HG02852 (cell line): ENCODE results near the gene PPT1.
"Not testable (repeated sequence)": the region's sequence is repeated elsewhere in the genome, so short reads cannot be mapped to it uniquely, and the experiment has no call there.

ENCODE experiments used
- ATAC-seq: cut with Tn5 transposase; IDR thresholded peaks from one replicate; pipeline ENCODE4 v1.9.1; 2021; ENCODE audit warnings: mild to moderate bottlenecking, moderate library complexity; ENCODE audit not compliant: unreplicated experiment

The PPT1 gene

GRCh38 chr1:40092706-40093639 lies 4.1 kb downstream of the PPT1 start:
- ATAC-seq, result no peak

- no peak for ATAC-seq
Observed at GRCh38 chr1:40092241-40092640, 4.8 kb downstream of the PPT1 start.

GRCh38 chr1:40090652-40091355 lies 6.2 kb downstream of the PPT1 start:
- ATAC-seq, result no peak

- not testable (repeated sequence) for ATAC-seq
Observed at GRCh38 chr1:40084750-40085149, 12.3 kb downstream of the PPT1 start.

DNA sequence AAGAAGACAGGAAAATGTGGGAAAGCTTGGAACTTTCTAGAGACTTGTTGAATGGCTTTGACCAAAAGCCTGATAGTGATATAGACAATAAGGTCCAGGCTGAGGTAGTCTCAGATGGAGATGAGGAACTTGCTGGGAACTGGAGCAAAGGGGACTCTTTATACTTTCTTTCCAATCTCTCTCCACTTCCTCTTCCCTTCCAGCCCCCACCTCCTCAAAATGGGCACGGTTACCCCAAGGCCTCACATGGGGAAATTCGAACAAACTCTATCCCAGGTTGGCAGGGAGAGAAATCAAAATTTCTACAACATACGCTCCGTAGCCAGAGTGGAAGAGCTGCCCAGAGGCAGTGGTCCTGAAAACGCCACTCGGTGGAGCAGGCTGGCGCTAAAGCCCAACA lies 15.2 kb downstream of the PPT1 start:
- ATAC-seq, result no peak

- no peak for ATAC-seq
Observed at GRCh38 chr1:40079774-40080400, 17.2 kb downstream of the PPT1 start.

DNA sequence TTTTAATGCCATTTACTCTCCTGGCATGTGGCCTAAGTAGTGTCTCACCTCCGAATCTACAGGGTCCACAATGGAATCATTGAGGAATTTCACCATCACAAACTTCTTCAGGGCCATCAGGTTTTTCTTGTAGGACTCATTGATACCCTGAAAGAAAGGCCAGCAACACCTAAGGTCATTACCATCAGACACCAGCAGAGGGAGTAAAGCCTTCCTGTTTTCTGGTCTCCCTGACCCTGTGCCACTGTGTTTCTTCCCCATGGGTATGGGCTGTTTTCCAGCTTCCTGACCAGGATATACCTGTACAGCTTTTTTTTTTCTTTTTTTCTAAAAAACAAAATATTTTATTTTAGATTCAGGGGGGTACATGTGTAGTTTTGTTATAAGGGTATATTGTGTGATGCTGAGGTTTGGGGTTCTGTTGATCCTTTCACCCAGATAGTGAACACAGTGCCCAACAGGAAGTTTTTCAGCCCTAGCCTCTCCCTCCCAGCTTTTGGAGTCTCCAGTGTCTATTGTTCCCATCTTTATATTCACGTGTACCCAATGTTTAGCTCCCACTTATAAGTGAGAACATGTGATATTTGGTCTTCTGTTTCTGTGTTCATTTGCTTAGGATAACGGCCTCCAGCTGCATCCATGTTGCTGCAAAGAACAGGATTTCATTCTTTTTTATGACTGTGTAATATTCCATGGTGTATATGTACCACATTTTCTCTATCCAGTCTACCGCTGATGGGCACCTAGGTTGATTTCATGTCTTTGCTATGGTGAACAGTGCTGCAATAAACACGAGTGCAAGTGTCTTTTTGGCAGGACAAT lies 18.3 kb downstream of the PPT1 start:
- no peak for ATAC-seq

GRCh38 chr1:40076895-40077312 lies 20.1 kb downstream of the PPT1 start:
- ATAC-seq, result no peak

DNA sequence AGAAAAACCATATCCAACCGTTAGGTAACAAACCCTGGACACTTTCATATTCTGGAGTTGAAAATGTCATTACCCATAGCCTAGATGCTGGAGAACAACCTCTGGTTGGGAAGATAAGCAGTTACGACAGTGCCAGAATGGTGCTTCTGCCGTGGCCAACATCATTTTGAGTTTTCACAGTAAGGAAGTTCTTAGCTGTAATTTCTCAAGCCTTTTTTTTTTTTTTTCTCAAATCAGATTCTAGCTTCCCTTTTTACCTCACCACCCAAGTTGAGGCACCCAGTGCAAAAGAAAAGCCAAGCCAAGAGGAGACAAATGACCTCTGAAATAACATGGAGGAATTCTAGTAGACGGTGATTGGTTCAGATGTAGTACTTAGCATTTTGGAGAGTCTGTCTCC lies 21.8 kb downstream of the PPT1 start:
- no peak for ATAC-seq

GRCh38 chr1:40073062-40073461 lies 24.0 kb downstream of the PPT1 start:
- no peak for ATAC-seq

GRCh38 chr1:40072142-40072541 lies 24.9 kb downstream of the PPT1 start:
- ATAC-seq, result no peak

- ATAC-seq, result no peak
Observed at GRCh38 chr1:40067851-40068250, 29.2 kb downstream of the PPT1 start.

- ATAC-seq, result no peak
Observed at GRCh38 chr1:40067023-40067422, 30.0 kb downstream of the PPT1 start.

DNA sequence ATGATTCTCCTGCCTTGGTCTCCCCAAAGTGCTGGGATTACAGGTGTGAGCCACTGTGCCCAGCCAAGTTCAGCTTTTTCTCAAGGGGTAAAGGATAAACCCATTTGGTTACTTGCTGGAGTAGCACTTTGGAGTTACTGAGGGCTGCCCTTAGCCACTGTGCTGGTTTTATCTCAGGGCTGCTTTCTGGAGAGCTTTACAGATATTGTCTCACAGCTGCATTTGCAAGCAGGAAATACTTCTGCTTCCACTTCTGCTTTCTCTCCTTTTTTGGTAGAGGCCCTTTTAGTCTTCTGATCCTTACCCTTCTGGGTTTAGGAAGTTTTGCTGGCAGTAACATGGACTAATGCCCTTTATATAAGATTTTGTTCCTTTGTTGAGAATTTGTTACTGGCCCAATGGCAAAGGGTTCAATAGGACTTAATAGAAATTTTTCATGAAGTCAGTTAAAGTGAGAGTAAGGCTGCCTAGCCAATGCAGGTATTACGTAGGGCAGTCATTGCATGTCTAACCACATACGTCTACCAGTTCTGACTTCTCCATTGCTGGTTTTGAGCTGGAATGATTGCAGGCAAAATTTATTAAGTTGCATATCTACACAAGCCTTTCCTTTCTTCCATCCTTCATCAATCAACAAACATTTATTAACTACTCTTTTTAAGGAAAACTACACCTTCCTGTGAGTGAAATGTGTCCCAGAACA lies 32.1 kb downstream of the PPT1 start:
- ATAC-seq, result peak; percentile 88

- no peak for ATAC-seq
Observed at GRCh38 chr1:40059960-40060750, 36.9 kb downstream of the PPT1 start.

GRCh38 chr1:40059338-40059959 lies 37.6 kb downstream of the PPT1 start:
- no peak for ATAC-seq

DNA sequence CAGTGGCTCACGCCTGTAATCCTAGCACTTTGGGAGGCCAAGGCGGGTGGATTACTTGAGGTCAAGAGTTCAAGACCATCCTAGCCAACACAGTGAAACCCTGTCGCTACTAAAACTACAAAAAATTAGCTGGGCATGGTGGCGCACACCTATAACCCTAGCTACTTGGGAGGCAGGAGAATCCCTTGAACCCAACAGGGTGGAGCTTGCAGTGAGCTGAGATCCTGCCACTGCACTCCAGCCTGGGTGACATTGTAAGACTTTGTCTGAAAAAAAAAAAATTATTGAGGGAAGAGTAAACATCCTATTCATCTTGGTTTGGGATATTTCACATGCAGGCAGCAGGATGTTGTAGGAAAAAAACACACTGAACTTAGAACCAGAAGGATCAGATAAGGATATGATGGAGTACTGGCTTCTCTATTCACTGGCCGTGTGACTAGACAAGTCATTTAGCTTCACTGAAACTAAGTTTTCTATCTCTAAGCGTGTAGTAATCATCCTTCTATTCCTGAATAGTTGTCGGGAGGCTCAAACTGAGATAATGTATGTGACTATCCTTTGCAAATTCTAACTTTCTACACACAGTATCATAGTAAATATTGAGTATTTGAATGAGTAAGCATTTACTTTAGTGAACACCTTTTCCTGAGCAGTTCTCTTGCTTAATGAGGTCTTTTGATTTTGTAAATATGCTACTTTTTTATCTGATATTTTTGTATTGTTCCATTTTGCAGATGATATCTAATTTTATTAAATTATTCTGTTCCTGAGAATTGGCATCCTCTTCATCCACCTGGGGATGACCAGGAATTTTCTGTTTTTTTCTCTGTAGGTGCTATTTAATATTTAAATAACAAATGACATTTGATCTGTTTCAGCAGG lies 38.4 kb downstream of the PPT1 start:
- ATAC-seq, result no peak

- ATAC-seq, result no peak
Observed at GRCh38 chr1:40058097-40058452, 39.0 kb downstream of the PPT1 start.
